ENCODE results near the gene GRIPAP1. TPM values are rescaled to one million over a fixed set of nuclear protein-coding genes. Genes with fewer than 3 reads are reported as not detected.

The GRIPAP1 gene
- total RNA-seq, 1 donor from 2014 or later: 22.9 TPM

GRCh38 chrX:48923771-48924170 lies 78.3 kb downstream of the GRIPAP1 start:
- DNase-seq (ENCODE audit: low read depth, low spot score): no peak

Other genes with a start within 250 kb of the GRIPAP1 start
- gene GLOD5, start 240.5 kb downstream of the GRIPAP1 start, total RNA-seq: not detected in 2 replicates
- not detected in 2 replicates for gene GATA1, start 215.7 kb downstream of the GRIPAP1 start, total RNA-seq
- 24.7 and 37.7 TPM in 2 replicates for gene HDAC6, start 200.2 kb downstream of the GRIPAP1 start, total RNA-seq
- gene ERAS, start 175.8 kb downstream of the GRIPAP1 start, total RNA-seq: not detected in 2 replicates
- gene PCSK1N, start 166.7 kb downstream of the GRIPAP1 start, total RNA-seq: not detected in 2 replicates
- 17.7 and 24.6 TPM in 2 replicates for gene TIMM17B, start 104.5 kb downstream of the GRIPAP1 start, total RNA-seq
- 98.2 and 105 TPM in 2 replicates for gene PQBP1, start 104.3 kb downstream of the GRIPAP1 start, total RNA-seq
- 11.6 and 13.5 TPM in 2 replicates for gene SLC35A2, start 90.6 kb downstream of the GRIPAP1 start, total RNA-seq
- gene PIM2, start 83.2 kb downstream of the GRIPAP1 start, total RNA-seq: 5.5 and 6.3 TPM in 2 replicates
- 26.7 and 30.5 TPM in 2 replicates for gene OTUD5, start 44.7 kb downstream of the GRIPAP1 start, total RNA-seq
- 0.13 and 0.32 TPM in 2 replicates for gene KCND1, start 30.4 kb downstream of the GRIPAP1 start, total RNA-seq
- 21.0 and 29.5 TPM in 2 replicates for gene TFE3, start 41.1 kb upstream of the GRIPAP1 start, total RNA-seq
- 0.42 and 0.66 TPM in 2 replicates for gene CCDC120, start 56.7 kb upstream of the GRIPAP1 start, total RNA-seq
- 4.4 and 5.9 TPM in 2 replicates for gene PRAF2, start 71.7 kb upstream of the GRIPAP1 start, total RNA-seq
- gene WDR45, start 77.6 kb upstream of the GRIPAP1 start, total RNA-seq: 23.3 and 25.5 TPM in 2 replicates
- gene GPKOW, start 121.5 kb upstream of the GRIPAP1 start, total RNA-seq: 27.1 and 29.0 TPM in 2 replicates
- gene MAGIX, start 160.5 kb upstream of the GRIPAP1 start, total RNA-seq: 0.59 and 1.2 TPM in 2 replicates
- 20.7 and 22.4 TPM in 2 replicates for gene PLP2, start 169.6 kb upstream of the GRIPAP1 start, total RNA-seq
- gene PRICKLE3, start 184.1 kb upstream of the GRIPAP1 start, total RNA-seq: 4.7 and 6.2 TPM in 2 replicates
- gene SYP, start 197.9 kb upstream of the GRIPAP1 start, total RNA-seq: 0.13 and 0.14 TPM in 2 replicates
- not detected in 2 replicates for gene CACNA1F, start 231.1 kb upstream of the GRIPAP1 start, total RNA-seq
- 12.5 and 12.8 TPM in 2 replicates for gene CCDC22, start 233.2 kb upstream of the GRIPAP1 start, total RNA-seq